IMR-90 (cell line): ENCODE data around the gene EOLA2.
"Not testable (repeated sequence)": the region's sequence is repeated elsewhere in the genome, so short reads cannot be mapped to it uniquely, and the experiment has no call there.

Source experiments
- CHD1 ChIP-seq: IDR thresholded peaks from 2 replicates; pipeline ENCODE4 v1.6.1; 2012; ENCODE audit warnings: low read depth, low read length, improper control_type of control experiment
- FOS ChIP-seq: fragments of 150-350 bp; IDR thresholded peaks from 2 replicates; pipeline ENCODE4 v1.6.1; 2016; ENCODE audit warnings: low read depth, low read length
- MAFK ChIP-seq: IDR thresholded peaks from 2 replicates; pipeline ENCODE4 v1.6.1; 2012; ENCODE audit warnings: low read depth, low read length, improper control_type of control experiment
- MXI1 ChIP-seq: IDR thresholded peaks from 2 replicates; pipeline ENCODE4 v1.6.1; 2012; ENCODE audit warnings: low read depth, mild to moderate bottlenecking, low read length, moderate library complexity, borderline replicate concordance
- NFE2L2 ChIP-seq: fragments of 150-350 bp; IDR thresholded peaks from 2 replicates; pipeline ENCODE4 v1.6.1; 2016; ENCODE audit warnings: low read depth, mild to moderate bottlenecking, low read length
- POLR2A ChIP-seq: IDR thresholded peaks from 2 replicates; pipeline ENCODE4 v1.6.1; 2012; ENCODE audit warnings: mild to moderate bottlenecking, low read depth, low read length
- RAD21 ChIP-seq: IDR thresholded peaks from 2 replicates; pipeline ENCODE4 v1.6.1; 2012; ENCODE audit warnings: low read length, improper control_type of control experiment
- RCOR1 ChIP-seq: IDR thresholded peaks from 2 replicates; pipeline ENCODE4 v1.6.1; 2012; ENCODE audit warnings: mild to moderate bottlenecking, low read length, improper control_type of control experiment; ENCODE audit not compliant: insufficient replicate concordance
- RFX5 ChIP-seq: IDR thresholded peaks from 2 replicates; pipeline ENCODE4 v1.8.0; 2012; ENCODE audit warnings: low read depth, mild to moderate bottlenecking, low read length, moderate library complexity
- SMC3 ChIP-seq: fragments of 150-350 bp; IDR thresholded peaks from 2 replicates; pipeline ENCODE4 v1.6.1; 2016; ENCODE audit warnings: low read depth, mild to moderate bottlenecking, antibody characterized with exemption, low read length, moderate library complexity
- TF ChIP-seq, protein P1 (sequence below): conservative IDR thresholded peaks from 2 replicates; pipeline ENCODE4 v1.5.1; 2012; ENCODE audit warnings: mild to moderate bottlenecking, low read depth, low read length, improper control_type of control experiment
- TF ChIP-seq, protein P2 (sequence below): fragments of 150-350 bp; IDR thresholded peaks from 2 replicates; pipeline ENCODE4 v1.6.1; 2017; ENCODE audit warnings: mild to moderate bottlenecking, antibody characterized with exemption, low read length, low read depth

DNA sequence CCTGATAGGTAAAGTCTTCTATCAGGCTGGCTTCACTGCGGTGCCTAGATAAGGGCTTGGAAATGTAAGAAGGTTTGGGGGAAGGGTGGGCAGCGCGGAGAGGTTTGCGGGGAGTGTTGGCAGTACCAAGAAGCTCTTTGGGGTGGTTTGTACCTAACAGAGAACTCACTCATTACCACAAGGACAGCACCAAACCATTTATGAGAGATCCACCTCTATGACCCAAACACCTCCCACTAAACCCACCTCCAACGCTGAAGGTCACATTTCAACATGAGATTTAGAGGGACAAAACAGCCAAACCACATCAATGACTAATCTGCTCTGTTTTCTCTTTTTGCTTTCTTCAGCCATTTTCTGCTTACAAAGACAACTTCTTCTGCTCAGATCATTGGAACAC lies 13.9 kb downstream of the EOLA2 start:
- TF ChIP-seq, protein P1, sequence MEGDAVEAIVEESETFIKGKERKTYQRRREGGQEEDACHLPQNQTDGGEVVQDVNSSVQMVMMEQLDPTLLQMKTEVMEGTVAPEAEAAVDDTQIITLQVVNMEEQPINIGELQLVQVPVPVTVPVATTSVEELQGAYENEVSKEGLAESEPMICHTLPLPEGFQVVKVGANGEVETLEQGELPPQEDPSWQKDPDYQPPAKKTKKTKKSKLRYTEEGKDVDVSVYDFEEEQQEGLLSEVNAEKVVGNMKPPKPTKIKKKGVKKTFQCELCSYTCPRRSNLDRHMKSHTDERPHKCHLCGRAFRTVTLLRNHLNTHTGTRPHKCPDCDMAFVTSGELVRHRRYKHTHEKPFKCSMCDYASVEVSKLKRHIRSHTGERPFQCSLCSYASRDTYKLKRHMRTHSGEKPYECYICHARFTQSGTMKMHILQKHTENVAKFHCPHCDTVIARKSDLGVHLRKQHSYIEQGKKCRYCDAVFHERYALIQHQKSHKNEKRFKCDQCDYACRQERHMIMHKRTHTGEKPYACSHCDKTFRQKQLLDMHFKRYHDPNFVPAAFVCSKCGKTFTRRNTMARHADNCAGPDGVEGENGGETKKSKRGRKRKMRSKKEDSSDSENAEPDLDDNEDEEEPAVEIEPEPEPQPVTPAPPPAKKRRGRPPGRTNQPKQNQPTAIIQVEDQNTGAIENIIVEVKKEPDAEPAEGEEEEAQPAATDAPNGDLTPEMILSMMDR, result not testable (repeated sequence)
- TF ChIP-seq CHD1, MAFK, RFX5, RAD21, POLR2A, SMC3, RCOR1, MXI1, NFE2L2, FOS: not testable (repeated sequence)
- TF ChIP-seq, protein P2, sequence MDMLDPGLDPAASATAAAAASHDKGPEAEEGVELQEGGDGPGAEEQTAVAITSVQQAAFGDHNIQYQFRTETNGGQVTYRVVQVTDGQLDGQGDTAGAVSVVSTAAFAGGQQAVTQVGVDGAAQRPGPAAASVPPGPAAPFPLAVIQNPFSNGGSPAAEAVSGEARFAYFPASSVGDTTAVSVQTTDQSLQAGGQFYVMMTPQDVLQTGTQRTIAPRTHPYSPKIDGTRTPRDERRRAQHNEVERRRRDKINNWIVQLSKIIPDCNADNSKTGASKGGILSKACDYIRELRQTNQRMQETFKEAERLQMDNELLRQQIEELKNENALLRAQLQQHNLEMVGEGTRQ, result not testable (repeated sequence)
